Cardiac septum (tissue), 1 donor: ENCODE results near the gene B3GALT6. TPM values are rescaled to one million over a fixed set of nuclear protein-coding genes. Genes with fewer than 3 reads are reported as not detected.

Source experiments
- DNase-seq: peaks from one replicate; pipeline ENCODE4 v3.0.0-alpha.2; 2020; ENCODE audit warnings: low spot score
- intact Hi-C: fragments of 100-400 bp; cut with DNase I; formaldehyde crosslinking; loops from one replicate; pipeline ENCODE4 v1.14.0; 2022
- total RNA-seq: library from RNA; stranded (reverse); fragmentation: NEBNext Ultra II Directional; extraction: Animal tissue kit (Norgen Biotek cat#: 25700); gene quantifications from one replicate; pipeline ENCODE4 v1.2.1, GENCODE V29; 2021
- donor health status: DM: no; HTN: no; CAD: no.

Gene B3GALT6
- total RNA-seq, 1 donor from 2014 or later, result 11.1 TPM

DNA sequence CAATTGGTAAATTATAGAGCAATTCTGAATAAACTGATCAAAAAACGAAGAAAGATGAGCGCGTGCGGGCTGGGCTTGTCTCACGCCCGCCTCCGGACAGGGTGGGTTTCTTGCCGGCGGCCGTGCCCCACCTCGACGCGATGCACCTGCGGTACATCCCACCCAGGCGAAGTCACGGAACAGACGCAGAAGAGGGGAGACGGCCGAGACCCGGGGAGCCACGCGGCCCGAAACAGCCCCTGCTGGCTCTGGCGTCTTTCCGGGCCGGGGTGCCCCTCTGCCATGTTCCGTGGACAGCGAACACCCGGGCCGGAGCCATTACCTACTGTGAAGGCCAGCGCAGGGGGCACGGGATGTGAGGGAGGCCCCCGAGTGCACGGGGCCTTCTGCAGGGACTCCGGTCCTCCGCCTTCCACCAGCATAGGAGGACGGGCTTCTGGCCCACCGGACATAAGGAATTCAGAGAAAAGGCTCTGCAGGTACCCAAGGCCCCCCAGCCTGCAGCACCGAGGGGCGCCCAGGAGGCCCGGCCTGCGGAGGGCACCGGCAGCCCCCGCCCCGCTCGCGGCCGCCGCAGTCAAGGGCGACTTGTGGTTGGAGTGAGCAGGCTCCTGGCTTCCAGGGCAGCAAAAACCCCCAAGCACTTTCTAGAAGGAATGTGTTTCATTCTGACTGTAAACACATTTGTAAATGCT, 22.1 kb downstream of the B3GALT6 start:
- intact Hi-C loops, result no loop called here

DNA sequence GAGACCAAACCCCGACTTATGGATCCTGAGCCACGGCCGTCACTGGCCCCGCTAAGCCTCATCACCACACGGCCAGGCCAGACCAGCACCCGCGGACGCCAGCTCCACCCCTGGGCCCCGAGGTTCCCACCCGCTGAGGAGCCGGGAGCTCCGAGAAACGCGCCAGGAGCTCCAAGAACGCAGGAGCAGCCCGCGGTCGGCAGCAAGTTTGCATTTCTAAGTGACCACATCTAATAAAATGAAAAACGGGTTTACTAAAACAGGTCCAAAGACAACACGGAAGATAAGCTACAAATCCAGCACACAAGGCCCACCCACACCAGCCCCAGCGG, 22.6 kb downstream of the B3GALT6 start:
- intact Hi-C loops, result no loop called here
- no peak for DNase-seq

More for the DNA sequence above, 22.1 kb downstream of the B3GALT6 start:
- DNase-seq, result no peak

DNA sequence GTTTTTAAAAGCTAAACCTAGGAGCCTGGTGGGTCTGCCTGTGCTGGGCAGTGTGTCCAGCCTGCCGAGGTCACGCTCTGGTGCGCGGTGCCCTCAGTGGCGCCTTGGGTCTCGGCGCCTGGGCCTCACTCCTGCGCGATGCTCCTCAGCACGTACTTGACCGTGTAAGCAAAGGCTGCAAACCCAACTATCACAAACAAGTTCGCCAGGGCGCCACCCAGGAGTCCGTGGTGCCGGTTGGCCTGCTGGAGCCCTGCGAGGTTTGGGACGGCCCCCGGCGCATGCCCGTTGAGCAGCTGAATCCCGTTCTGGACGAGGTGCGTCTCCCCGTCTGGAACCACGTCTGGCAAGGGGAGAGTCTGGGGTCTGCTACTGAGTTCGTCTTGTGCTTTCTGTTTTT, 23.0 kb downstream of the B3GALT6 start:
- intact Hi-C loops, result no loop called here

DNA sequence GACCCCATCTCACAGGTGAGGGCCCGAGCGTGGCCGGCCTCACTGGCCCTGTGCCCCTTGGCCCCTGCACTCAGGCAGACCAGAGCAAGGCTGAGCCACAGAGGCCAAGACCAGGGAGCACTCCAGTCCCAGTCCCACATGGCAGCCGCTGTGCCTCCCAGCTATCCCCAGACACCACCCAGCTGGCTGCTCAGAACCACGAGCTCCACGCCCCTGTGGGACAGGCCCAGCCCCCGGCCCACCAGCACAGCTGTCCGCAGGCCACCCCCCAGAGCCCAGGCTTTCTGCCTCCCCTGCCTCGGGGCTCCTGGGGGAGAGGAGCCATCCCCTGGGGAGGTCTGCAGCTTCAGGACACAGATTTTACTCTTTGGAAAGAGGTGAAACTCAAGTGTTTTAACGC, 23.6 kb downstream of the B3GALT6 start:
- no peak for DNase-seq
- intact Hi-C loops, result no loop called here

More for the DNA sequence above, 23.0 kb downstream of the B3GALT6 start:
- DNase-seq, result no peak

DNA sequence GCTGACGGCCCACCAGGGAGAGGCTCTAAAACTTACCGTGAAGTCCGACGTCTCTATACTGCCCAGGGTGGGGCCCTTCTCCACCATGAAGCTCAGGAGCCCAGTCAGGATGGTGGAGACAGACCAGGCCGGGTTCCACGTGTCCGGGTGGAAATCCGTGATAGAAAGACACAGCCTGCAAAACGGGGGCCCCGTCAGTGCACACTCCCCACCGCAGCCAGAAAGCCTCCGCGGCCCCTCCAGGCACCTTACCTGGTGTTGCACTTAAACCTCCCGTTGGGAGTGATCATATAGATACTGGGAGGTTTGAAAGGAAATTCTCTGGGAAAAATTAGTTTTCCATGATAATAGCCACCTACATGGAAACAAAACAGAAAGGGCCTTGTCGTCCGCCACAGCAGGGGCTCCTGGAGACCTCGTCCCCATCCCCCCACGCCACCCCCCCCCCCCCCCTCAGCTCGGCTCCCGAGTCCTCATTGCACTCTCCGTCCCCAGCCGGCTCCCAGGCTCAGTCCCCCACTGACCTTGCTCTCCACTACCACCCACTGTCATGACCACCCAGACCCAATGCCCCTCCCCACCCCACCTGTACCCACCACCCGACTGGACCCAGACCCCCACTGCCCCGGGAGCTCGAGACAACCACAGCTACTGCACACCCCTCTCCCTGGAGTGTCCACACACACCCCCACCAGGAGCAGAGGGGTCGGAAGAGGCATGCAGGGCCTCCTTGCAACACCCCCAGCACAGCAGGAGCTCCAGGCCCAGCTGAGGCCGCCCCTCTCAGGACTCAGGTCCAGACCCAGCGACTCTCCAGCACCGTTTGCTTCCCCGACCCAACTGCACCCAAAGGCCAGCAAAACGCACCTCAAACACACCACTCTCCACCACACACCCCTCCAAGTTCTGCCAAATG, 25.2 kb downstream of the B3GALT6 start:
- no peak for DNase-seq
- intact Hi-C loops, result no loop called here

DNA sequence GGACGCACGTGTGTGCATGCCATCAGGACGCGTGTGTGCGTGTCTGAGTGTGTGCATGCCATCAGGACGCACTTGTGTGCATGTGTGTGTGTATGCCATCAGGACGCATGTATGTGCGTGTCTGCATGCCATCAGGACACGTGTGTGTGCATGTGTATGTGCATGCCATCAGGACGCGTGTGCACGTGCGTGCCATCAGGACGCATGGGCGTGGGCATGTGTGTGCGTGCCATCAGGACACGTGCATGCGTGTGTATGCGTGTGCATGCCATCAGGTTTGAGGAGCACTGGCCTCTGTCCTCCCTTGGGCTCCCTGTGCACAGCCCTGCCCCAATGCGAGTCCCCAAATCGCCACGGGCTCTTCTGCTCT, 27.1 kb downstream of the B3GALT6 start:
- intact Hi-C loops, result no loop called here
- DNase-seq, result no peak

DNA sequence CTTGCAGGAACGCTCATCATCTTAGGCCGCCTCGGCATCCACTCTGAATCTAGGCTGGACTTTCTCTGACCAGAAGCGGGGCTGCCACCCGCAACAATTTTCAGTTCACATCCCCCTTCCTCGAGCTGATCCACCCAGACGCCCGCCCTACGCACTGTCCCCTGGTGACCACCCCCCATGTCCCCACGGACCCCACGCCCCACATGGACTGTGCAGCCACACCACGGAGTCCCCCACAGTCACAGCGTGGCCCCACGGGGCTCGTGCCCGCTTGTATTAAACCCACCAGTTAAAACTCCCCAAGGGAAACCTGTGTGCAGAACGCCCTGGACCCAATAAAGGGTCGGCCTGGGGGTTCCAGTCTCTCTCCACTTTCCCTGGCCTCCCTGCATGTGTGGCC, 27.5 kb downstream of the B3GALT6 start:
- no peak for DNase-seq

DNA sequence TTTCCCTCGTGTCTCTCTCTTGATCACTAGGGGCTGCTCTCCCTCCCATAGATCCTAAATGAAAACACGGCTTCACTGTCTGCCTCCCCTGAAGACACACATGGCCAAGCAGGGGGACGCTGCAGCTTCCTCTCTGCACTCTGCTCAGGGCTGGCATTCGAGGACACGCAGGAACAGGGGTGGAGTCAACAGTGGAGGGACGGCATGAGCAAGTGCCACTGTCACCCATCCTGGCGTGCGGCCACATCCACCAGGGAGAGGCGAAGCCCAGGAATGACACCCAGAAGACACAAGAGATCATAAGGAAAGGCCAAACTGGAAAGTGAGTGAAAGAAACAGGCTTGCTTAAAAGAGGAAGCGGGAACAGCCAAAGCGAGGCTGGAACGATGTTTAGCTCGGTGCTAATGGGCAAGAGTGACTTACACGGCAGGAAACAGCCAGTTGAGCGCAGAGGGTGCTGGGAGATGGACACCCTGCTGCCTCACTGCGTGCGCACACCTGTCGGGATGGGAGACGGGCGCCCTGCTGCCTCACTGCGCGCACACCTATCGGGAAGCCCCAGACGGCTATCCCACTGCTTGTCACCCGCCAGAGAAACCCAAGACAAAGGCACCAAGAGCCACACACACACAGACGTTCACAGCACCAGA, 28.0 kb downstream of the B3GALT6 start:
- no peak for DNase-seq
- intact Hi-C loops, result no loop called here

More for the DNA sequence above, 27.5 kb downstream of the B3GALT6 start:
- intact Hi-C loops, result no loop called here

DNA sequence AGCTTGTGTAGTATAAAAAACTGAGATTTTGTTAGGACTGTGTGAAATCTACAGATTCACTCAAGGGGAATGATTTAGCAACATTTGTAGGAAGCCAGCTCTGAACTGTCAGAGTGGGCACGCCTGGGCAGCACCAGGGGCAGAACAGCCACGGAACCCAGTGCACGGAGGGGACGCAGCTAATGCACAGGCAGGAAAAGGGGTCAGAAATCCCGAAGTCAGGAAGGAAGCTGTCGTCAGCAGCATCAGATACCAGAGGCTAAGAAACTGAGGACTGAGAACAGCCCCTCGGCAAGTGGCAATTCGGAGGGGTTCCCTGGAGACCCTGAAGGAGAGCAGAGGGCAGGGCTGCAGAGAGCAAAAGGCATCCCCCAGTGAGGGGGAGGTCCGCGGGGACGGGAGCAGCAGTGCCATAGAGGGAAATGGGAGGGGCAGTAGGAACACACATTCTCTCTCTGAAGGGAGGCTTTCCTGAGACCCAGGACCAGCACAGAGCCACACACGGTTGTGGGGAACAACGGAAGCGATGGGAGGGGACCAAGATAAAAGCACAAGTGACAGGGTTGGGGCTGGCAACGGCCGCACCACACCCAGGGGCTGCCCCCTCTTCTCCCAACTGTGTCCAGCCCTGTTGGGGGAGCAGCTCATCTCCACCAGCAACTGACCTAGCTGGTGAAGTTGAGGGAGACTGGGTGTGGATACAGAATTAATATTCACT, 29.0 kb downstream of the B3GALT6 start:
- DNase-seq, result no peak
- intact Hi-C loops, result no loop called here

DNA sequence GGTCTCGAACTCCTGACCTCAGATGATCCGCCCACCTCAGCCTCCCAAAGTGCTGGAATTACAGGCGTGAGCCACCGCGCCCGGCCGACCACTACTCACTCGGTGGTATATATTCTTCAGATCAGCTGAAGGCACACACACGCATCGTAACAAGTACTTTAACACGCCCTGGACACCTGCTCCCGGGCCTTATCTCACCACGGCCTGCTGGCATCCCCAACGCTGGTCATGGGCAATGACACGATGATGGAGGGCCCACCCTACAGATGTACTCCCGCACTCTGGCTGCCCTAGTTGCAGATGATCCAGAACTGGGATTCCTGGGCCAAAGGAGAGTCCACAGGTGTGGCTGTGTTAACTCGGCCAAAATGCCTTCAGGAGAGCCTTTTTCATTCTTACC, 30.0 kb downstream of the B3GALT6 start:
- intact Hi-C loops, result no loop called here
- no peak for DNase-seq

DNA sequence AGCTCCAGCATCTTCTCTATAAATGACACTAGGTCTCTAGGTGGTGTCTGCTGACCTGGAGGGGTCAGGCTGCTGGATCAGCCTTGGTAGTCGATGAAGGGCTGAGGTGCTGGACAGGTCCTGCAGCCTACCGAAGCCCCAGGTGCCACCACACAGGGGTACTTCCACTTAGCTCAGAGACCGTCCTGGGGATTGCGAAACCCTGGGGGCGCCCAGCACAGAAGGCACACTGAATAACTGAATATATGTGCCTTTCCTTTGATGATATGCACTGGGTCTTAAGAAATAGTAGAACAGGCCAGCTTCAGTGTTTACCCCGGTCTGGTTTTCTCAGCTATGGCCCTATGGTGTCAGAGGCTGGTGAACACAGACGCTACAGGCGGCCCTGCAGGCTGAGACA, 30.7 kb downstream of the B3GALT6 start:
- DNase-seq, result no peak
- intact Hi-C loops, result no loop called here

DNA sequence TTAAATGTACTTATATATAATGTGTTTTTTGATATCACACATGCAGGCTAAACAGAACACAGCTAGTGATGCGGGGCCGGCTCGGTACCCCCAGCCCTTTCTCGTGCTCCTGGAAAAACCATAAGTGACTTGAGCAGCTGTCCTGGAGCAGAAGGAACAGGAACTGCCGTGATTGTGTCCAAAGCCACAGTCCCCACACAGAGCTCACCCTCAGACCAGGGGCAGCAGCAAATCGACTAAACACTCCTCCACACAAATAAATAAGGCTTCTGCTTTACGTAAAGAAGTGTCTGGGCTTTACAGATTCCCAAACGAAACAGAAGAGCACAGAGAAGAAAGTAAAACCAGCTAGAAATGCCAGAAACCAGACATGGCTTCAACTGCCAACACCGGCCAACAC, 32.0 kb downstream of the B3GALT6 start:
- intact Hi-C loops, result no loop called here
- no peak for DNase-seq

DNA sequence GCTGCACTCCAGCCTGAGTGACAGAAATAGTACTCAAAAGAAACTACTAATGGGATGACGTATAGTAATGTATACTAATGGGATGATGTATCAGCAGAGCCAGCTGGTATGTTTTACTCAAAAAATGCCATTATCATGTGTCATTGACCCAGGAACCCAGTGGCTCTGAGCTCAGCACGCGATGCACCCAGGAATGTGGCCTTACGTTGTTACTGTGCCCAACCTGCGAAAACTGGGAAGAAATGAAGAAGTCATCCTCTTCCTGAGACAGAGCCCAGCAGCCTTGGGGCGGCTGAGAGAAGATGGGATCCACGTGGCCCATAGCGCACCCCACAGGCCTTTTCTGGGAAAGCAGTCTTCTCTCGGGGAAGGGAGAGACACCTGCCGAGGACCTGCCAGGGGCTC, 32.8 kb downstream of the B3GALT6 start:
- DNase-seq, result no peak
- intact Hi-C loops, result no loop called here

DNA sequence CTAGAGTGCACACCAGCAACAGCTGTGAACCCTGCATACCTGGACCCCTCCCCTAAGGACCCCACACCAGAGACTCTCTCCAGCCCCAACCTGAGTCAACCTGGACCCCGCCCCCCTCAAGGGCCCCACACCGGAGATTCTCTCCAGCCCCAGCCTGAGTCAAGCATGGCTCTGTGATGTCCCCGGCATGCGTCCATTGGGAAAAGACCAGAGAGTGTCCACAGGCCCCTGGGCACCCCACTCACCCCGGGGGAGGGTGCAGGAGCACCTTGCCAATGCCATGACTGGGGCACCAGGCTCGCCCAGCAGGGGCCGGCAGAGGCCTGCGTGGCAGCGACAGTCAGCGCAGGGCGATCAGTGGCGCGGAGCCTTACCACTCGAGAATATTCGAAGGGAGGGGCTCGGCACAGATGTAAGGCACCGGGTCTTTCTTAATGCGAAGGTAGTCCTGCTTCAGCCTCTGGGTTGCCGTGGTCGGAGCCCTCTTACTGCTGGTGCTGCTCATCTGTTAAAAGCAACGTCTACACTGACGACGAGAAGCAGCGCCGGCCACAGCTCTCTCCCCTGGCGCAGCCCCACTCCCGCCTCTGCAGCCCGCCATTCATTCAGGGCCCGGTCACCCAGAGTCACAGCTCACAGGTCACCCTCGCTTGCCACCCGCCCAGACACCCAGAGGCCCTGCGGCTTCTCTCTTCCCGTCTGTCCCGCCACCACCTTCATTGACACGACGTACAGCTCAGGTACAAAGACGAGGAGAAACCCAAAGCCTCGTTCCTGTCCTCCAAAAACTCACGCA, 35.6 kb downstream of the B3GALT6 start:
- intact Hi-C loops, result no loop called here
- DNase-seq, result no peak

DNA sequence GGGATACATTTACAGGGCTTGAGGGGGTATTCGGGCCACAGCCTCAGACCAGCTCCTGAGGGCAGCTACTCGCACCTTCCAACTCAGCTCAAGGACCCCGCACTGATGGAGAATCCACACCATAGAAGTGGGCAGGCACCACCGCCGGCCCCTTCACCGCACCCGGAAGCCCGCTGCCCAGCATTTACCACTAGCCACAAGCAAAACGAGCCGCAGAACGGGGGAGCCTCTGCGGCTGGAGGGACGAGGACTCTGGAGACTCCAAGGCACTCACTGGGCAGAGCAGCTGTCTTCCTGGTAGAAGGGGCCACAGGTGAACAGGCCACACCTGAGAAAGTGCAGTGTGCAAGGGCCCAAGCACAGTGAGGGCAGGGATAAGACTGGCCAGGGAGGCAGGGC, 36.2 kb downstream of the B3GALT6 start:
- no peak for DNase-seq
- intact Hi-C loops, result no loop called here

DNA sequence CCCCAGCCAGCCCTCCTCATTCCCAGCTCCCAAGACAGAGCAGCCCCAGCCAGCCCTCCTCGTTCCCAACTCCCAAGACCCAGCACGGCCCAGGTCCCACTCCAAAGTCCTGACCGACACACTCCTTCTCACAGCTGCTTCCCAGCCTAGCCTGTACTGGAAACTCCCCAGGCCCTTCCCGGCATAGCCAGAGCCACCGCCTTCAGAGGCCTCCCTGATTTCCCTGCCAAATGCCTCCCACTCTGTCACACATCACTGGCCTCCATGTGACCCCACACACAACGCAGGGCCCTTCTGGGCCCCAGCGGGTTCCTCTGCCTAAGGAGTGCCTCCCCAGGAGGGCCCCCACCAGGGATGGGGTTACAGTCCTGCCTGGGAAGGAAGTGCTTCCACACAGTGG, 38.8 kb downstream of the B3GALT6 start:
- DNase-seq, result no peak
- intact Hi-C loops, result no loop called here

DNA sequence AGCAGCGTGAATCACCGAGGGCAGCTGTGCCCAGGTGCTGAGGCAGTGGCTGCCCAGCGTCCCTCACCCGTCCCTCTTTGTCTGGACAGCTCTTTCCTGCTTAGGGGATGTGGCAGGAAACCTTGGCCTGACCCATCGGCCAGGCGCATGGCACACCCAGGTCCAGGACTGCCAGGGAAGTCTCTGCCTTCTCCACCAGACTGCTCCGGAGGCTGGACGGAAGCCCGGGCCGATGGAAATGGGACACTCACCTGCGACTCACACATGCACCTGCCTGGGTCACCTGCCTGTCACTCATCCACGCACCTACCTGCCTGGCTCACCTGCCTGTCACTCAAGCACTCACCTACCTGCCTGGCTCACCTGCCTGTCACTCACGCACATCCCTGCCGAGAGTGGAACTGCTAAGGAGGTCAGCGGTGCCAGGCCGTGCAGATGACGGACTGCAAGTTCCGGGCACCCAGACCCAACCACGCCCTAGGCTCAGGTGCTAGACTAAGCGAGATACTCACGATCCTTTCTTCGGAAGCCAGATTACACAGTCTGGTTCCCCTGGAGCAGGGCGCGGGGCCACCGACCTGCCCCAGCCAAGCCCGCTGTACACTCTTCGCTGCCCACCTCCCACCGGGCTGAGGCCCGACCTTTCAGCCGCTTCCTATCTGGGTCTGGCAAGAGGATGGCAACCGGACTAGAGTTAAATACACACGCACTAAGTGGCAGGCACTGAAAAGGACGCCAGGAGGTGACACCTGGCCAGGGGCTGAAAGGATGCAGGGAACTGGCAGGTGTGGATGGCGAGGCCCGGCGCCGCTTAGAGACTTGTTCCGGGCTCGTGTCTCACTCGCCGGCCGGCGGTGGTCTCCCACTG, 40.5 kb downstream of the B3GALT6 start:
- DNase-seq, result no peak
- intact Hi-C loops, result loop anchor here (1.0 kb wide), 1 partner anchor 41 kb away; no protein-coding TSS in a partner anchor

DNA sequence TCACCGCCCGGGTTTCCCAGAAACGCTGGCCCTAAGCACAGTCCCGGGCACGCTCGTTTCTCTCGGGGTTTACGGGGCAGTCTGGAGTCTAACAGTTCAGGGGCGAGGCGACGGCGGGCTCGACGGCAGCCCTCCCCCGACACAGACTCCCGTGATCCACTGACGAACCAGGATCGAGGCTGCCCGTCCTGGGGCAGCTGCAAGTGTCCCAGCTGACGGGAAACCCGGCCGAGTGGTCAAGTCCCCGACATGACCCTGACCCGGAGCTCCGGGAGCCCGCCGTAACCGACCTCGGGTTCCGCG, 41.1 kb downstream of the B3GALT6 start:
- intact Hi-C loops, result loop anchor here (1.0 kb wide), 1 partner anchor 42 kb away; no protein-coding TSS in a partner anchor
- no peak for DNase-seq
